ENCODE results near the gene ACSF3.

The ACSF3 gene

GRCh38 chr16:89112377-89113151 is 18.9 kb downstream of the ACSF3 start:
- DNase-seq (ENCODE audit: low read depth): no peak

GRCh38 chr16:89113152-89113547 is 19.5 kb downstream of the ACSF3 start:
- DNase-seq (ENCODE audit: low read depth): no peak

GRCh38 chr16:89113661-89114060 is 20.0 kb downstream of the ACSF3 start:
- DNase-seq (ENCODE audit: low read depth): no peak

GRCh38 chr16:89114159-89114981 is 20.7 kb downstream of the ACSF3 start:
- DNase-seq (ENCODE audit: low read depth): no peak

GRCh38 chr16:89115216-89115861 is 21.7 kb downstream of the ACSF3 start:
- DNase-seq (ENCODE audit: low read depth): no peak

GRCh38 chr16:89116341-89117226 is 22.9 kb downstream of the ACSF3 start:
- DNase-seq (ENCODE audit: low read depth): no peak

- no peak for DNase-seq (ENCODE audit: low read depth)
Observed at GRCh38 chr16:89117227-89117974, 23.7 kb downstream of the ACSF3 start.

GRCh38 chr16:89117975-89118289 is 24.3 kb downstream of the ACSF3 start:
- no peak for DNase-seq (ENCODE audit: low read depth)

GRCh38 chr16:89118361-89119165 is 24.9 kb downstream of the ACSF3 start:
- no peak for DNase-seq (ENCODE audit: low read depth)

GRCh38 chr16:89119166-89119621 is 25.5 kb downstream of the ACSF3 start:
- DNase-seq (ENCODE audit: low read depth): no peak

- no peak for DNase-seq (ENCODE audit: low read depth)
Observed at GRCh38 chr16:89119661-89120141, 26.0 kb downstream of the ACSF3 start.

GRCh38 chr16:89120281-89120680 is 26.6 kb downstream of the ACSF3 start:
- no peak for DNase-seq (ENCODE audit: low read depth)

GRCh38 chr16:89120921-89121351 is 27.3 kb downstream of the ACSF3 start:
- no peak for DNase-seq (ENCODE audit: low read depth)

- no peak for DNase-seq (ENCODE audit: low read depth)
Observed at GRCh38 chr16:89121691-89122321, 28.2 kb downstream of the ACSF3 start.

- DNase-seq (ENCODE audit: low read depth): no peak
Observed at GRCh38 chr16:89122322-89122851, 28.7 kb downstream of the ACSF3 start.

- no peak for DNase-seq (ENCODE audit: low read depth)
Observed at GRCh38 chr16:89123001-89123830, 29.6 kb downstream of the ACSF3 start.

GRCh38 chr16:89123831-89124100 is 30.1 kb downstream of the ACSF3 start:
- DNase-seq (ENCODE audit: low read depth): no peak

- no peak for DNase-seq (ENCODE audit: low read depth)
Observed at GRCh38 chr16:89129378-89129777, 35.7 kb downstream of the ACSF3 start.

- DNase-seq (ENCODE audit: low read depth): no peak
Observed at GRCh38 chr16:89130448-89130847, 36.8 kb downstream of the ACSF3 start.
